ENCODE results near the gene WDR37.
"Not testable (repeated sequence)": the region's sequence is repeated elsewhere in the genome, so short reads cannot be mapped to it uniquely, and the experiment has no call there.

WDR37 gene

DNA sequence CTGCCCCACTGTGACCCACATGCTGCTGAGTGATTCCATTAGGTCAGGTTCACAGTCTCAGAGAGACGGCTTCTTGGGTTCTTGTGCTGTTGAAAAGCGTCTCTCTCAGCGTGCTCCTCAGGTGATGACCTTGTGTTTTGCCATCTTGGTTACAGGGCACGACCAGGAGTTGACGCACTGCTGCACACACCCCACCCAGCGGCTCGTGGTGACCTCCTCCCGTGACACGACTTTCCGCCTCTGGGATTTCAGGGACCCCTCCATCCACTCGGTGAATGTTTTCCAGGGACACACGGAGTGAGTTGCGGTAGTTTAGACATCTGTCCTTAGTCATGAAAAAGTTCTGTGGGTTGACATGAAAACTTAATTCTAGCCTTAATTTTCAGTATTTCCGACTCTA is 48.8 kb downstream of the WDR37 start:
- DNase-seq (ENCODE audit: low read depth) = no peak

DNA sequence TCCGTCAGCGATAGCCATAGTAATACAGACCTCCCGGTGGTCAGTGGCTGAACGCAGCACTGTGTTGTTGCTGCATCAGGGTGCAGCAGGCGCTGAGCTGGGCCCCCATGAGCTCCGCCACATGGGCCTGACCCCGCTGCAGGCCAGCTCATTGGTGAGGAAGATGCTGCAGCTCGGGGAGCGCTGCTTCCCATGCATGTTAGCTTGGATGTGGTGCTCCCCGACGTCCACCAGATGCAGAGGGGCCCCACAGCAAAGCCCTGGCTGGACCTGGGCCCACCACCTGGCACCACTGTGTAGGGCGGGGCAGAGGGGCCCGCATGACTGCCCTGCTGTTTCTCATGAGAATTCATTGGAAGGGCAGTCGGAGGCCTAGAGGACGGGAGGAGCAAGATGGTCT is 50.8 kb downstream of the WDR37 start:
- DNase-seq (ENCODE audit: low read depth) = no peak

DNA sequence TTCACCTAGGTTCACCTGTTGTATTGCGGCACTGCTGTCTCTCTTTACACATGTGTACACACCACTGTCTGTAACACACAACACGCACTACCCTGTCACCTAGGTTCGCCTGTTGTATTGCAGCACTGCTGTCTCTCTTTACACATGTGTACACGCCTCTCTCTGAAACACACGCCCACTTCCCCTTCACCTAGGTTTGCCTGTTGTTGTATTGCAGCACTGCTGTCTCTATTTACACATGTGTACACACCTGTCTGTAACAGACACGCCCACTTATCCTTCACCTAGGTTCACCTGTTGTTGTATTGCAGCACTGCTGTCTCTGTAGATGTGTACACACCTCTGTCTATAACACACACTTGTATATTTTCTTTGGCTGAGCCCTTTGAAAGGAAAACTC is 51.5 kb downstream of the WDR37 start:
- DNase-seq (ENCODE audit: low read depth) = no peak

DNA sequence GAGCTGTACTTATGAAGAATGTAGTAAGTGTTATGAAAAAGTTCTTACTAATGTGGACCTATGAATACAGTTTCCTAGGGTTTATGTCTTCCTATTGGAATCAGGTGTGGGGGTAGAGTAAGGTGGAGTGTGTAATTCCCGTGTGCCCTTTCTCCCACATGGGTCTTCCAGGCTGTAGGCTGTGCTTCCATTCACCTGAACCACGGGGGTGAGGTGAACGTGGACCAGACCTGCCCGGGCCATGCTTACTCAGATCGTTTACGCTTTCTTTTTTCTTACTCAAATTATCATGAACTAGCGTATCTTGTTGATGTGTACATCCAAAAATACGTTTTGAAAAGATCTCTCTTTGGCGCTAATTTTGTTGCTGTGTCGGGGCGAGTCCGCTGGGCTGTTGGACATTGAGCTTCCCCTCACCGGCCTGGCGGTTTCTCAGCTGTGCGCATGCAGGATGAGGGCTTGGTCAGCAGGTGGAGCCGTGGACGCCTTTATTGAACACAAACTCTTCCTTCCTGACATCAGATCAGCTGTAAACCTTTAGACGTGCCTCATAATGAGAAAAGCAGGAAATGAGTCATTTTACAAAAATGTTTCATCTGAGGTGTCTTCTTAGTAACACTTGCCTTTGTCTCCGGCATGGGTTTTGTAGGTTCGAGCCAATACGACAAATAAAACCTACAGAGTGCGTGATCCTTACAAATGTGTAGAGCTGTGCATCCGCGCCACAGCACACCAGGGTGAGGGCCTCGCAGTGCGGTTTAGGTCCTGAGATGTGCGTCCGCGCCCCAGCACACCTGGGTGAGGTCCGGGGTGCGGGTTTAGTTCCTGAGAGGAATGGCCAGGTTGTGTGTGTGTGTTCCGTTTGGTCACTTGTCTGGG is 53.8 kb downstream of the WDR37 start:
- peak; percentile 40 for DNase-seq (ENCODE audit: low read depth)

DNA sequence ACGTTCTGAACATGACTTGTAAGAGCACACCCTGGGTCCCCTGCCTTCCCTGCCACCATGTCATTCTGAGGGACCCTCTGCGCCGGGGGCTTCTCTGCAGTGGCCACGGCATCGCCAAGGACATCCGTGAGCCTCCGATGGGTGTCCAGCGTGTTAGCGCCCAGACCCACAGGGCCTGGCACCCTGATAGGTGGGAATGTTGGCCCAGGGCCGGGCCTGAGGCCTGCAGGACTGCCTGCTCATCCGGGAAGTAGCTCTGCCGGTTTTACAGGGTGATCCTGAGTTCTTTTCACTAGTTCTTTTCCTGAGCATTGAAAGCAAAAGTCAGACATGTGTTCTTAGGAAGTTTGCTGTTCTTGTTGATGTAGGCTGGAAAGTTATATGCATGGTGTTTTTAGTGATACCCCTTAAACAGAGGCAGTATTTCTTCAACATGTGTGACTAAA is 54.5 kb downstream of the WDR37 start:
- DNase-seq (ENCODE audit: low read depth) = no peak

DNA sequence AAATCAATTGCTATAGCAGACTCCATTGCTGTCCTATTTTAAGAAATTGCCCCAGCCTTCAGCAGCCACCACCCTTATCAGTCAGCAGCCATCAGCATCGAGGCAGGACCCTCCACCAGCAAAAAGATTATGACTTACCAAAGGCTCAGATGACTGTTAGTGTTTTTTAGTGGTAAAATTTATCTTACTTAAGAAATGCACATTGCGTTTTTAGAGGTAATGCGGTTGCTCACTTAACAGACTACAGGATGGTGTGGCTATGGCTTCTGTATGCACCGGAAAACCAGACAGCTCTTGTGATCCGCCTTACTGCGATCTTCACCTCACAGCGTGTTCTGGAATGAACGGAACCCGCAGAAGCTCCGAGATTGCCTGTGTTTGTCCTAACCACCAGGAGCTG is 58.1 kb downstream of the WDR37 start:
- no peak for DNase-seq (ENCODE audit: low read depth)

DNA sequence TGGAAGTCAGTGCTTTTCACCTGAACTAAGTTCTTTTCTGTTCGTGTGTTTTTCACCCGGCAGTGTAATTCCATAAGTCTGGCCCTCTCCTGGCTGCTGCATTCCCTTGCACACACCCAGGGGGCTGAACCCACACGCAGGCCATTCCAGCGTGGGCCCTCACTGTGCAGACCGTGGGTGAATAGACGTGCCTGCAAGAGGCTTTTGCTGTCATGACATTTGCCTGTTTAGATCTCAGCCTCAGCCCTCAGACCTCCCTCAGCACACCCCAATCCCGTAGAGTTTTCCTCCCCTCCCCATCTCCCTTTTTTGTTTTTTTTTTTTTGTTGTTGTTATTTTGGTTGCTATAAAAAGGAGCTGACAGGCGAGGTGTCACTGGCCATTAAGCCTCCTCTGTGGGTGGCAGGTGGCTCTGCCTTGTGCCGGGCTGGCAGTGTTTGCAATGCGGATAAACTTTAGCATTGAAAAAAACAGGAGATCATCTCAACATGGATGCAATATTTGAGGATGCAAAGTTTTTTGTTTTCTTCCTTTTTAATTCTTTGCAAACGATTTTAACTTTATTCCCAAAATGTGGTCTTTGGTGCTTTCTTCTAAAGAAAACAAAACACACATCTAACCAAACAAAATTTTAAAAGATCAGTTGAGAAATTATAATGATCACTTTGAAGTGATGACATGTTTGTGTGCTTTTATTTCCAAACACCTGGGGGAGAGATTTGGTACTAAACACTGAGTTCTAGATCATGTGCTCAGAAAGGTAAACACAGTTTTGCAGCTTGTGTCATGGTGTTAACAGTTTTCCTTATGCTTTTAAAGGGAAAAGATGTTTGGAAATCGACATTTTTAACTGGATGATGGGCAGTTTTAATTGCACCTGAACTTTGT is 58.8 kb downstream of the WDR37 start:
- DNase-seq (ENCODE audit: low read depth) = no peak

DNA sequence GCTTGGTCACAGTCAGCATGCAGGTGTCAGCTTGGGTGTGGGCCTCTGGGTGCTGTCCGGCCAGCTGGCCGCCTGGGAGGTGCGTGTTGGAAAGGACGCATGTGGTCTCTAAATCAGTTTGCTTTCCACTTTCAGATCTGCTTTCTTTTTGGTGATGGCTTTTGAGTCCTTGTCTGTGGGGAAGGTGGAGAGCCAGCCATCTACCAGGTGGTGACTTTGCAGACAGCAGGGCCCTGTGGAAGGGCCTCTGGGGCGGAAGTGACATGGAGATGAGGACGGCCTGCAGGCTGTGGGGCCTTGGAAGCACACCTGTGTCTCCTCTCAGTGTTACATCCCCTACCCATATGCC is 59.4 kb downstream of the WDR37 start:
- DNase-seq (ENCODE audit: low read depth) = no peak

DNA sequence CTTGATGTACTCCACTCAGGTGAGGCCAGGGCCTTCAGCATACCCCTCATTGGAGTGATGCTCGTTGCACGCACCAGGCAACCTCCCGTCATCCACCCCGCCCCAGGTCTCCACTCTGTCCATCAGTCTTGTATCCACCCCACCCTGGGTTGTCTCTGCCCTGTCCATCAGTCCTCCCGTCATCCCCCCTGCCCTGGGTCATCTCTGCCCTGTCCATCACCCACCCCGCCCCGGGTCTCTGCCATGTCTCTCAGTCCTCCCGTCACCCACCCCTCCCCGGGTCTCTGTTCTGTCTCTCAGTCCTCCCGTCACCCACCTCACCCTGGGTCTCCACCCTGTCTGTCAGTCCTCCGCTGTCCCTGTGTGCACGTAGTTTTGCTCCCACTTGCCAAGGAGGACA is 59.9 kb downstream of the WDR37 start:
- no peak for DNase-seq (ENCODE audit: low read depth)

DNA sequence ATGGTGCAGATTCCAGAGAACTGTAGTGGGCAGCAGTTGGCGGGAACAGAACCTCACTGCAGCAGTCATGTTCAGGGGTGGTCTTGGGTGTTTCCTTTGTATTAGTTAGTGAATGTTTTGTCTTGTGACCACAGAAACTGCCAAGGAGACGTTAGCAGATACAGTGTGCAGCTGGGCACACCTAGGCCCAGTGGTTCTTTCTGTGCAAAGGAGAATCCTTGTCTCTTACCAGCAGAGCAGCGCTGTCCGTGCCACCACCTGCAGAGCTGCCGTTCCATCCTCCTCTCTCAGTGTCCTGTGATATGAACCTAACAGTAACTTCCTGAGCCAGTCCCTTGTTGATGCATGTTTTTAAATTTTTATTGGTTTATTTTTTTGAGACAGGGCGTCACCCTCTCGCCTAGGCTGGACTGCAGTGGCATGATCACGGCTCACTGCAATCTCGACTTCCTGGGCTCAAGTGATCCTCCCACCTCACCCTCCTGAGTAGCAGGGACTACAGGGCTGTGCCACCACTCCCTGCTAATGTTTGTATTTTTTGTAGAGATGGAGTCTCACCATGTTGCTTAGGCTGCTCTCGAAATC is 60.6 kb downstream of the WDR37 start:
- no peak for DNase-seq (ENCODE audit: low read depth)

DNA sequence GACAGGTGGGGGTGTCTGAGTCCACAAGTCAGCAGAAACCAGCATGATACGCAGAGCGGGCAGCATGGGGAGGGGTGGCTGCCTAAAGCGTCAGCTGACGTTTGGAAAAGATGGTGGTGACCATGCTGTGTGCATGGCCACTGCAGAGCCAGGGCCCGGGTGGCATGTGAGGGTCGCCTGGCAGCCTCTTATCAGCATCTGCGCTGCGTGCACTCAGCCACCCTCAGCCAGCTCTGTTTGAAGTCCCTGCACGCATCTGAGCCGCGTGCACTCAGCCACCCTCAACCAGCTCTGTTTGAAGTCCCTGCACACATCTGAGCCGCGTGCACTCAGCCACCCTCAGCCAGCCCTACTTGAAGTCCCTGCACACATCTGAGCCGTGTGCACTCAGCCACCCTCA is 61.5 kb downstream of the WDR37 start:
- DNase-seq (ENCODE audit: low read depth) = no peak

DNA sequence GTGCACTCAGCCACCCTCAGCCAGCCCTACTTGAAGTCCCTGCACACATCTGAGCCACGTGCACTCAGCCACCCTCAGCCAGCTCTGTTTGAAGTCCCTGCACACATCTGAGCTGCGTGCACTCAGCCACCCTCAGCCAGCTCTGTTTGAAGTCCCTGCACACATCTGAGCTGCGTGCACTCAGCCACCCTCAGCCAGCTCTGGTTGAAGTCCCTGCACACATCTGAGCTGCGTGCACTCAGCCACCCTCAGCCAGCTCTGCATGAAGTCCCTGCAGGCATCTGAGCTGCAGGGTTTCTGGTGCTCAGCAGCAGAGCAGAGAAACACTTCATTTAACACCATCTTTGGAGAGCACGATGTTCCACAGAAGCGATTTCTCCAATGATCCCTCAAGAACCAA is 62.1 kb downstream of the WDR37 start:
- DNase-seq (ENCODE audit: low read depth) = not testable (repeated sequence)

DNA sequence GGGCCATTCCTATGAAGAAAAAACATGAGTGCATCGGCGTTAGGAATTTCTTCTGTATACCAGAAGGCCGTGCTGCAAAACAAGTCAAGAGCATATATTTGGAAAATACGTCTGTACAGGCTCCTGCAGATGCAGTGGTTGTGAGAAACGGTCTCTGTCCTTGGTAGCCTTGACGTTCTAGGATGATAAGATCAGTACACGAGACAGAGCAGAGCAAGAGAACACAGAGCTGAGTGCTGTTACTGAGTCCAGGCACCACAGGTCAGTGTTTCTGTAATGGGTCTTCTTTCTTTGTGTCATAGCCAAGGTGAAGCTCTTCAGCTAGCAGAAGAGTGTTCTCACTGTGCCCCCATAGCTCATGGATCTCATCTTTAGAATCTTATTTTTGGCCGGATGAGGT is 62.8 kb downstream of the WDR37 start:
- DNase-seq (ENCODE audit: low read depth) = no peak

DNA sequence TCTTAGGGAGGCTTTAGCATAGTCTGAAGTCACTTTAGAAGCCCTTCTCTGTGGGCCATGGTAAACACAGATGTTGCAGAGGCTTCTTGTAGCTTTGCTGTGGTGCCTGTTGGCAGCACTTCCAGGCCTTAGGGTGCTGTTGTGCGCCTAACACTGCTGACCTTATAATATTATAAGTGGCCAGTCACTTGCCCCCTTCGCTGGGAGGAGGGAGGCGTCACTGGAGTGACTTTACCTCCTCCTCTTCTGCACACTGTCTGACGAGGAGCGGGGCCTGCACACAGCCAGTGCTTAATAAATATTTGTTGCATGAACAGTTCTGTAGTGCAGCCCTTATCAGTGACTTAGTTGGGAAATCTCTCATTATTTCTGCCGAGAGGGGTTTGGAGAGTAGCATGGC is 63.3 kb downstream of the WDR37 start:
- DNase-seq (ENCODE audit: low read depth) = no peak

DNA sequence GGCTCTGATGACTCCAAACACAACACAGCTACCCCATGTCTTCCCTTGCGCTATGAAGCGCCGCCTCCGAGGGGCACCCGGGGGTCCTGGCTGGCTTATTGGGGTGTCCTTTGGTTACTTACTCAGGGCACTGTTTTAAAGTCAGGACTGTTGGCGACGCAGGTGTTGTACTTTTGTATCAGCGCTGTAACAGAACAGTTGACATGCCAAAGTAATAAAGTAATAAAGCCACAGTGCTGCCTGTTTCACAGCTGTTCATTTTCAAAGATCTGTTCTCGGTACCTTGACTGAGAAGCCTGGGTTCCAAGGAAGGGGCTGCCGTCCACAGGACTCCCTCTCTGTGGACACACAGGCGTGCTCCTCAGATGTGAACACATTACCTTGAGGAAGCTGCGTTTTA is 64.1 kb downstream of the WDR37 start:
- DNase-seq (ENCODE audit: low read depth) = no peak

DNA sequence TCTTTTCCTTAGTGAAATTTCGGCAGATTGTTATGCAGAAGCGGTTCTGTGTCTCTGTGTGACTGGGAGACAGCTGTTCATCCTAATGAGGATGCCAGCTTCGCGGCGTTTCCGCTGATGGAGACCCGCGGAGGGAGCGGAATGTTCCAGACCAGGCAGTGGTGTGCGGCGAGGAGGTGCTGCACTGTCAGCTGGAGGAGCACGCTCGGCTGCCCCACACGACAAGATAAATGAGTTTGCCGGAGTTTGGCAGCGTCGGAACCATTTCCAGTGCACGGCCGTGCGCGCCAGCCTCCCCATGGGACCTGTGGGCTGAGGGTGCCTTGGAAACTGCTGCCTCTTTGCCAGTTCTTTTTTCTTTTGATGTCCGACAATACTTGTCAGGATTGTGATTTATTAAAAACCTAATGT is 64.6 kb downstream of the WDR37 start:
- no peak for DNase-seq (ENCODE audit: low read depth)

DNA sequence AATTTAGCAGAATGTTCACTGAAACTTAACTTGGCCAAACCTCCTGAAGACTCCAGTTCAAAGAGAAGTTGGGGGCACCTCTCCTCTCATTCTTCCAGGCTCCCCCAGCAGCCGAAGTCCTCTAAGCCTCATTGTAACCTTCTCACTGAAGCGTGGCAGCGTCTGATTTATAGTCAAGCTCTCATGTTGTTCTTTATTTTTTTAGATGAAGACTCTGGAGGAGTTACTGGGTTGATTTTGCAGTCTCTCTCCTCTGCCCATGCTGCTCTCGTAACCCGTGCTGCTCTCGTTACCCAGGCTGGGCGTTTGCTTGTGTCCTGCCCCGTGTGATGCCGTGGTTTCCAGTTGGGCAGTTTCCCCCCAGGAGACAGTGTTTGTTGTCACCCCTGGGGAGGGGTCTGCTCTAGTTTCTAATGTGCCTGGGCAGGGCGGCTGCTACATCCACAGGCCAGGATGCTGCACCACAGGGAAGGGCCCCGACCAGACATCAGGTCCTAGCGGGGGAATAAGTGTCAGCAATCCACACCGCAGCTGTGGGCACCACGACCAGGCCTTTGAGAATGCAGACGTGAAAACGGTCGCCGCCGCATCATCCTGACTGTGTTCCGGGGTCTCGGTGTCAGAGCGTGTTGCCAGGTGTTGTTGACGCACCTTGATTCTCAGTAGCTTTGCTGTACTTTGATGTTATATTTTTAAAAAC is 65.2 kb downstream of the WDR37 start:
- no peak for DNase-seq (ENCODE audit: low read depth)

DNA sequence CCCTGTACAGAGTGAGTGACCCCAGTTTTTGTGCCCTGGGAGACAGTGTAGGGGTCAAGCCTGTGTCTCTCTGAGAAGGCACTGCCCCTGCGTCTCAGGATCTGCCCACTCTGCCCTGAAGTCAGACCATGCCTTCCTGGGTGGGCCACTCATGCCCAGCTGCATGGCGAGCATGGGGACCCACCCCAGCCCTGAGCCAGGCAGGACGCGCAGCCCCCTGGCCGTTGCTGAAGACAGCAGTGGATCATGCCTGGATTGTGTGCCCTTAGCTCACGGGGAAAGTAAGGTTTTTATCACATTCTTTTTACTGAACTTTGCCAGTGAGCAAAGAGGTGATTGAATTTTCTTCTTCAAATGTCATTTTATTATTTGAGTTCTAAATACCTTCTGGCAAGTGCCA is 66.2 kb downstream of the WDR37 start:
- DNase-seq (ENCODE audit: low read depth) = no peak

DNA sequence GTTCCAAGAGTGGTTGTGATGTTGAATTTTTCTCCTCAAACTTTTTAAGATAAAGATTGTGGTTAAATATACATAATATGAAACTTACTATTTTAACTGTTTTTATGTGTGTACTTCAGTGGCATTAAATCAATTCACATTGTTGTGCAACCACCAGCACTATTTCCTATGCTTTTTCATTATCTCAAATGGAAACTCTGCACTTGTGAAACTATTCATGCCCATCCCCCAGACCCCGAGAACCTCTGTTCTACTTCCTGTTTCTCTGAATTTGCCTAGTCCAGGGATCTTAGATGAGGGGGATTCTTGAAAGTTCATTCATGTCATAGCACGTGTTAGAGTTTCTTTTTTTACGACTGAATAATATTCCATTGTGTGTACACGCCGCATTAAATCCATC is 67.0 kb downstream of the WDR37 start:
- DNase-seq (ENCODE audit: low read depth) = no peak

DNA sequence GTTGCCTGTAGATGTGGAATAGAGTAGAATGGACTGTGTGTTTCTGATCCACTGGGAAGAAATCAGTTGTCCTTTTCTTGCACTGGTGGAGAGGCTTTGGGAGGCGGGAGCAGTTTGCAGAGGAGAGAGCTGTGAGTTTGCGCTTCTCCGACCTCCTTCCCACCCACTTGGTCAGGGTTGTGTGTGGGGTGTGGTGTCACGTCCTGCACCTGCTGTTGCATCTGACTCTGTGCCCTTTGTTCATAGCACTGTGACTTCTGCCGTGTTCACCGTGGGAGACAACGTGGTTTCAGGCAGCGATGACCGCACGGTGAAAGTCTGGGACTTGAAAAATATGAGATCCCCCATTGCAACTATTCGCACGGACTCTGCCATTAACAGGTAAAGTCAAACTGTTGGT is 67.8 kb downstream of the WDR37 start:
- DNase-seq (ENCODE audit: low read depth) = no peak

DNA sequence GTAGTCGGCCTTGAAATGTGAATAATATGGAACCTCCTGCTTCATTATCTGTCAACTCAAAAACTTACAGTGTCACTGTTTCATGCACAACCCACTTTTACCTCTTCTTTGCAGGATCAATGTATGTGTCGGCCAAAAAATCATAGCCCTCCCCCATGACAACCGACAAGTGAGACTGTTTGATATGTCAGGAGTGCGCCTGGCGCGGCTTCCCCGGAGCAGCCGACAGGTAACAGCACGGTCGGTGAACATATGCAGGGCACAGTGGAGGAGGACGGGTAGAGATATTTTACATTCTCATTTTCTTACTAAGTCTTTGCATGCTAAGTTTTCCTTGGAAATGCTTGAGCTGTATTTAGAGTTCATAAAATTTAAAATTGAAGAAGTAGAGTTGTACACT is 68.6 kb downstream of the WDR37 start:
- DNase-seq (ENCODE audit: low read depth) = no peak

DNA sequence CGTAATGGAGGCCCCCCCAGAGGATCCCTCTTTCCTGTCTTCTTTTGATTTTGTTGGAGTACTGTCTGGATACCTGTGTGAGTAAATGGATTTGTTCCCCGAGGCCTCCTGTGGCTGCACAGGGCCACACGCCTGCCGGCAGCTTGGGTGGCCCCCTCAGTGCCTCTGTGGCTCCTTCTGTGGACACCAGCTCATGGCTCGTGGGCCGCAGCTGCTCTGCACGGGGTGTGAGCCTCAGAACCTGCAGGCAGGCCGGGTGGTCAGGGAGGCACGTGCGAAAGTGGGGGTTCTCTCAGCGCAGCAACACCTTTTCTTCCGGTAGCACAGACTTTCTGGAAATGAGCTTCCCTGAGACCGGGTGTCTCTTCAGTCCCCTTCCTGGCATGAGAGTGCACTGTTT is 70.3 kb downstream of the WDR37 start:
- DNase-seq (ENCODE audit: low read depth) = no peak

All from GM04503 (cell line).